Breast epithelium (tissue), 3 donors: ENCODE data around the gene SBK2.

Experiments
- POLR2A ChIP-seq: fragments of 450-650 bp; IDR thresholded peaks from one replicate; pipeline ENCODE4 v1.6.1; 2016; ENCODE audit warnings: antibody characterized with exemption, mild to moderate bottlenecking, moderate library complexity
- POLR2AphosphoS5 ChIP-seq, 3 donors: sonication (generic); formaldehyde crosslinking; IDR thresholded peaks; one replicate each; pipeline ENCODE4 v1.6.1; 2017; ENCODE audit warnings: antibody characterized with exemption in 3 of 3
- TF ChIP-seq, protein P1 (sequence below), 3 donors: fragments of 450-650 bp; IDR thresholded peaks; one replicate each; pipeline ENCODE4 v1.5.1; 2016 to 2017; ENCODE audit warnings: antibody characterized with exemption in 3 of 3, mild to moderate bottlenecking in 3 of 3, moderate library complexity in 3 of 3

DNA sequence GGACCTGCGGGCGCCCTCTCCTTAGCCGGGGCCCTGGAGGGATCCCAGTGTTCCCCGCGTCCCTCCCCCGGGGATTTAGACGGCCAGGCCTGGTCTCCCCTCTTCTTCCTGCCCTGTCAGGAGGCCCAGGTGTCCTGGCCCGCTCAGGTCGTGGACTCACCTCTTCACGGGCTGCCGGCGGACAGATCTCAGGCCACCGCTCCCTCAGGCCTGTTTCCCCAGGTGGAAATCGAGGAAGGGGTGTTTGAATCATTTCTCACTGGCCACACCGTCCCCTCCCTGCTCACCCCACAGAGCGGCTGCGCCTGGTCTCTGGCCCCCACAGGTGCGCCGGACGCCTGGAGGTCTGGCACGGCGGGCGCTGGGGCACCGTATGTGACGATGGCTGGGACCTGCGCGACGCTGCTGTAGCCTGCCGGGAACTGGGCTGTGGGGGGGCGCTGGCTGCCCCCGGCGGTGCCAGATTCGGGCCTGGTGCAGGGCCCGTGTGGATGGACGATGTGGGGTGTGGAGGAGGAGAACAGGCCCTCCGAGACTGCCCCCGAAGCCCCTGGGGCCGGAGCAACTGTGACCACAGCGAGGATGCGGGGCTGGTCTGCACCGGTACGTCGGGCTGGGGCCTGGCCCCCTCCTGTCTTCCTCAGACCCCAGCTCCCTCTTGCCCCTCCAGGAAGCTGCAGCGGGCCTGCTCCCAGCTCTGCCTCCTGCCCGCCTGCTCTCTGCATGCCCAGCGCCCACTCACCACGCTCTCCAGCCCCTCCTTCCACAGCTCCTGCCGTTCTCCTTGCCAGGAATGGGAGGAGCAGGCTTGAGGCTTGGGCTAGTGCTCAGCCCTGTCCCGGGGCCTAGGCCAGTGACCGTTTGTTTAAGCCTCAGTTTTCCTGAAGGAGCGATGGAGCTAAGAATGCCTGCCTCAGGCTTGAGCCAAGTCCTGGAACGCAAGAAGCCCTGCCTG lies 46.2 kb downstream of the SBK2 start:
- TF ChIP-seq, protein P1, sequence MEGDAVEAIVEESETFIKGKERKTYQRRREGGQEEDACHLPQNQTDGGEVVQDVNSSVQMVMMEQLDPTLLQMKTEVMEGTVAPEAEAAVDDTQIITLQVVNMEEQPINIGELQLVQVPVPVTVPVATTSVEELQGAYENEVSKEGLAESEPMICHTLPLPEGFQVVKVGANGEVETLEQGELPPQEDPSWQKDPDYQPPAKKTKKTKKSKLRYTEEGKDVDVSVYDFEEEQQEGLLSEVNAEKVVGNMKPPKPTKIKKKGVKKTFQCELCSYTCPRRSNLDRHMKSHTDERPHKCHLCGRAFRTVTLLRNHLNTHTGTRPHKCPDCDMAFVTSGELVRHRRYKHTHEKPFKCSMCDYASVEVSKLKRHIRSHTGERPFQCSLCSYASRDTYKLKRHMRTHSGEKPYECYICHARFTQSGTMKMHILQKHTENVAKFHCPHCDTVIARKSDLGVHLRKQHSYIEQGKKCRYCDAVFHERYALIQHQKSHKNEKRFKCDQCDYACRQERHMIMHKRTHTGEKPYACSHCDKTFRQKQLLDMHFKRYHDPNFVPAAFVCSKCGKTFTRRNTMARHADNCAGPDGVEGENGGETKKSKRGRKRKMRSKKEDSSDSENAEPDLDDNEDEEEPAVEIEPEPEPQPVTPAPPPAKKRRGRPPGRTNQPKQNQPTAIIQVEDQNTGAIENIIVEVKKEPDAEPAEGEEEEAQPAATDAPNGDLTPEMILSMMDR (IDR thresholded peaks at IDR 0.05): no peak
- no peak for TF ChIP-seq POLR2AphosphoS5 (IDR thresholded peaks at IDR 0.05)
- no peak for TF ChIP-seq POLR2A
